Nephron (organoid): ENCODE data around the gene WDR47.
A peak's percentile ranks its signal among the peaks of the same experiment; 100 is the strongest.
"Not testable (repeated sequence)": the region's sequence is repeated elsewhere in the genome, so short reads cannot be mapped to it uniquely, and the experiment has no call there.

Source experiments
- H3K27ac Mint-ChIP-seq, 3 experiments: 2 replicates each; pipeline ENCODE4 v1.8.0; 2020; ENCODE audit warnings: mixed read lengths in 3 of 3, mild to moderate bottlenecking in 2 of 3, moderate library complexity in 1 of 3
- H3K27me3 Mint-ChIP-seq: 2 replicates; pipeline ENCODE4 v1.8.0; 2021; ENCODE audit warnings: low read depth, mild to moderate bottlenecking, moderate library complexity, mixed read lengths
- H3K36me3 Mint-ChIP-seq: 2 replicates; pipeline ENCODE4 v1.8.0; 2020; ENCODE audit warnings: low read depth, mixed read lengths
- H3K4me1 Mint-ChIP-seq: 2 replicates; pipeline ENCODE4 v1.8.0; 2020; ENCODE audit warnings: mixed read lengths
- H3K4me3 Mint-ChIP-seq, 3 experiments: 2 replicates each; pipeline ENCODE4 v1.8.0; 2020; ENCODE audit warnings: mild to moderate bottlenecking in 3 of 3, mixed read lengths in 3 of 3, moderate library complexity in 2 of 3
- H3K9me3 Mint-ChIP-seq: 2 replicates; pipeline ENCODE4 v1.8.0; 2020; ENCODE audit warnings: mixed read lengths
- CTCF ChIP-seq, 3 experiments: fragments of 200-600 bp; sonication (generic); IDR thresholded peaks; one replicate each; pipeline ENCODE4 v1.5.0; 2021; ENCODE audit warnings: antibody characterized with exemption in 3 of 3; ENCODE audit not compliant: unreplicated experiment in 3 of 3

WDR47 gene

GRCh38 chr1:109061183-109061582 lies 19.3 kb upstream of the WDR47 start:
- H3K27ac Mint-ChIP-seq = no peak overlapping the region
- no peaks in the 10 kb centered on the region for H3K27me3 Mint-ChIP-seq
- H3K4me3 Mint-ChIP-seq = no peak overlapping the region
- no peaks in the 10 kb centered on the region for H3K4me1 Mint-ChIP-seq
- H3K36me3 Mint-ChIP-seq = peaks cover 12% of the 10 kb centered on the region
- no peak for TF ChIP-seq CTCF (IDR thresholded peaks at IDR 0.05; ENCODE audit: unreplicated experiment in 3 of 3)
- no peaks in the 10 kb centered on the region for H3K9me3 Mint-ChIP-seq

GRCh38 chr1:109060707-109061106 lies 18.8 kb upstream of the WDR47 start:
- Mint-ChIP-seq H3K27me3 (no peaks in the 10 kb centered on the region), H3K4me1 (no peaks in the 10 kb centered on the region), H3K27ac (no peak overlapping the region), H3K9me3 (no peaks in the 10 kb centered on the region), H3K4me3 (no peak overlapping the region), H3K36me3 (peaks cover 12% of the 10 kb centered on the region)
- no peak for TF ChIP-seq CTCF (IDR thresholded peaks at IDR 0.05; ENCODE audit: unreplicated experiment in 3 of 3)

- Mint-ChIP-seq H3K4me3 (no peak overlapping the region), H3K36me3 (no peaks in the 10 kb centered on the region), H3K4me1 (no peaks in the 10 kb centered on the region), H3K27ac (no peak overlapping the region), H3K27me3 (no peaks in the 10 kb centered on the region), H3K9me3 (no peaks in the 10 kb centered on the region)
- no peak for TF ChIP-seq CTCF (IDR thresholded peaks at IDR 0.05; ENCODE audit: unreplicated experiment in 3 of 3)
These were observed 17.1 kb upstream of the WDR47 start for GRCh38 chr1:109059026-109059425.

- no peaks in the 10 kb centered on the region for H3K36me3 Mint-ChIP-seq
These were observed 14.2 kb upstream of the WDR47 start for GRCh38 chr1:109056064-109056463.

GRCh38 chr1:109052145-109052544 lies 10.2 kb upstream of the WDR47 start:
- not testable (repeated sequence) for H3K9me3 Mint-ChIP-seq, H3K27ac Mint-ChIP-seq, H3K4me1 Mint-ChIP-seq, H3K36me3 Mint-ChIP-seq, H3K4me3 Mint-ChIP-seq, H3K27me3 Mint-ChIP-seq

More at GRCh38 chr1:109056064-109056463, 14.2 kb upstream of the WDR47 start:
- Mint-ChIP-seq H3K4me3 (no peak overlapping the region), H3K27me3 (no peaks in the 10 kb centered on the region), H3K9me3 (no peaks in the 10 kb centered on the region), H3K4me1 (no peaks in the 10 kb centered on the region), H3K27ac (no peak overlapping the region)
- no peak for TF ChIP-seq CTCF (IDR thresholded peaks at IDR 0.05; ENCODE audit: unreplicated experiment in 3 of 3)

GRCh38 chr1:109050228-109050995 lies 8.5 kb upstream of the WDR47 start:
- Mint-ChIP-seq H3K27ac (peak overlapping the region; percentile 16 to 82 (median 72)), H3K4me3 (no peak overlapping the region), H3K27me3 (peaks cover 11% of the 10 kb centered on the region), H3K36me3 (no peaks in the 10 kb centered on the region), H3K4me1 (no peaks in the 10 kb centered on the region), H3K9me3 (no peaks in the 10 kb centered on the region)
- TF ChIP-seq CTCF (IDR thresholded peaks at IDR 0.05; ENCODE audit: unreplicated experiment in 3 of 3) = no peak
